T-helper 22 cell (primary cell): Measurements from ENCODE around the gene TFDP2.
"Not testable (repeated sequence)": the region's sequence is repeated elsewhere in the genome, so short reads cannot be mapped to it uniquely, and the experiment has no call there.

Source experiments
- DNase-seq: peaks from one replicate; pipeline ENCODE4 v3.0.0-alpha.2; 2020; ENCODE audit warnings: low read depth

Gene TFDP2

GRCh38 chr3:142021127-142021526 is 128.2 kb downstream of the TFDP2 start:
- no peak for DNase-seq

GRCh38 chr3:142019794-142020320 is 129.5 kb downstream of the TFDP2 start:
- DNase-seq: no peak

- no peak for DNase-seq
Measured at GRCh38 chr3:142013993-142014392, 135.4 kb downstream of the TFDP2 start.

GRCh38 chr3:142013326-142013980 is 135.9 kb downstream of the TFDP2 start:
- DNase-seq: no peak

- no peak for DNase-seq
Measured at GRCh38 chr3:142009029-142009428, 140.3 kb downstream of the TFDP2 start.

GRCh38 chr3:142007710-142008399 is 141.5 kb downstream of the TFDP2 start:
- no peak for DNase-seq

GRCh38 chr3:142004957-142005356 is 144.4 kb downstream of the TFDP2 start:
- not testable (repeated sequence) for DNase-seq

- no peak for DNase-seq
Measured at GRCh38 chr3:142004025-142004424, 145.3 kb downstream of the TFDP2 start.

GRCh38 chr3:142003291-142003690 is 146.1 kb downstream of the TFDP2 start:
- no peak for DNase-seq

- DNase-seq: no peak
Measured at GRCh38 chr3:142000325-142000870, 148.9 kb downstream of the TFDP2 start.

GRCh38 chr3:141998669-141999290 is 150.6 kb downstream of the TFDP2 start:
- no peak for DNase-seq

GRCh38 chr3:141996437-141996836 is 152.9 kb downstream of the TFDP2 start:
- no peak for DNase-seq

- no peak for DNase-seq
Measured at GRCh38 chr3:141994856-141995255, 154.5 kb downstream of the TFDP2 start.

GRCh38 chr3:141992512-141992911 is 156.8 kb downstream of the TFDP2 start:
- DNase-seq: no peak

GRCh38 chr3:141986548-141987107 is 162.7 kb downstream of the TFDP2 start:
- no peak for DNase-seq

- no peak for DNase-seq
Measured at GRCh38 chr3:141981084-141981483, 168.3 kb downstream of the TFDP2 start.

GRCh38 chr3:141979050-141979671 is 170.2 kb downstream of the TFDP2 start:
- no peak for DNase-seq

- not testable (repeated sequence) for DNase-seq
Measured at GRCh38 chr3:141974777-141975176, 174.6 kb downstream of the TFDP2 start.

GRCh38 chr3:141972399-141972798 is 176.9 kb downstream of the TFDP2 start:
- no peak for DNase-seq

GRCh38 chr3:141971571-141971970 is 177.8 kb downstream of the TFDP2 start:
- no peak for DNase-seq

- no peak for DNase-seq
Measured at GRCh38 chr3:141969711-141970110, 179.6 kb downstream of the TFDP2 start.

GRCh38 chr3:141965471-141965870 is 183.9 kb downstream of the TFDP2 start:
- no peak for DNase-seq
